HG03139 (cell line): Measurements from ENCODE around the gene PXT1.
"Not testable (repeated sequence)": the region's sequence is repeated elsewhere in the genome, so short reads cannot be mapped to it uniquely, and the experiment has no call there.

ENCODE experiments used
- ATAC-seq: cut with Tn5 transposase; IDR thresholded peaks from one replicate; pipeline ENCODE4 v1.9.1; 2021; ENCODE audit not compliant: unreplicated experiment

The PXT1 gene

DNA sequence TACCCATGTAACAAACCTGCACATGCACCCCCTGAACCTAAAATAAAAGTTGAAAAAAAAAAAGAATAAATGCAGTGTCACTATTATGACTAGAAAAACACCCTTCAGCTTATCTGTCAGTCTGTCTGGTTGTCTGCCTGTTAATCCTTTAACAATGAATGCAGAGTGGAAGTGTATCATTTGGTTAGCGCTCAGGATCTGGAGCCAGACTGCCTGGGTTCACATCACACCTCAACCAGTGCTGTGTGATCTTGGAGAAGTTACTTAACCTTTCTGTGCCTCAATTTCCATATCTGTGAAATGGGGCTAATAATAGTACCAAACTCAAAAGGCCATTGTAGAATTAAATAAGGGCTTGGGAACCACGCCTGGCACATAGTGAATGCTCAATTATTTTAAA lies 72.0 kb downstream of the PXT1 start:
- ATAC-seq = no peak

DNA sequence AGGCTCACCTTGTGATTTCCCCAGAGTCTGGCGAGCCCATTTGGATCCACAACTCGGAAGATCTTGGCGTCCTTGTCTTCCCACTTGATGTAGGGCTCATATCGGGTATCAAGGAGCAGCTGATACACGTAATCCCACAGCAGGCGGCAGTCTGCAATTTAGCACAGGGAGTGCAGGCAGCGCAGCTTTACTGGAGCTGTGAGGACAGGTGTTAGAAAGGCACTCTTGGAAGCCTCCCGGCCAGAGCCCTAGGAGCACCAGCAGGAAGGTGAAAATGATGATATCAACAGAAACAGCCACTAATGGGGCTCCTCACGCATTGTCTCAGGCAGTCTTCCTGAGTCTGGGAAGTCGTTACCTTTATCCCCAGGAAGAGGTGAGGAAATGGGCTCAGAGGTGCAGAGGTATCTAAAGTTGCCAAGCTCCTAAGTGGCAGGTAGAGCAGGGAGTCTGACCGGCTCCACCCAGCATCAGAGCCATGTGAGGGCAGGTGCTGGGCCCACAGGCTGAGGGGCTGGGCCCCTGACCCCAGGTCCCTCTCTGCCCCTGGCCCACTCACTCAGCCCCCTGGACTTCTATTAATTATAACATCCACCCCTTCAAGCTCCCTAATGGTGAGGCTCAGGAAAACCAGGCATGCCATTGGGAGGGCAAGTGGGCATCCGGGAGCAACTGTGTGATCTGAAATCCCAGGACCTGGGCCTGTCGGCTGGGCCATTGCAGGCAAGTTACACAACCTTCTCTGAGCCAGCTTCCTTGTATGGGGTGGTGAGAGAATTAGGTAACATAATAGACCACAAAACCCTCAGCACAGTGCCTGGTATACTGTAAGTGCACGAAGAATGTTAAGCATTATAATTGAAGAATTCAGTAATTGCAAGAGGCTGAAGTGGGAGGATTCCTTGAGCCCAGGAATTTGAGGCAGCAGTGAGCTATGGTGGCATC lies 73.5 kb downstream of the PXT1 start:
- no peak for ATAC-seq

DNA sequence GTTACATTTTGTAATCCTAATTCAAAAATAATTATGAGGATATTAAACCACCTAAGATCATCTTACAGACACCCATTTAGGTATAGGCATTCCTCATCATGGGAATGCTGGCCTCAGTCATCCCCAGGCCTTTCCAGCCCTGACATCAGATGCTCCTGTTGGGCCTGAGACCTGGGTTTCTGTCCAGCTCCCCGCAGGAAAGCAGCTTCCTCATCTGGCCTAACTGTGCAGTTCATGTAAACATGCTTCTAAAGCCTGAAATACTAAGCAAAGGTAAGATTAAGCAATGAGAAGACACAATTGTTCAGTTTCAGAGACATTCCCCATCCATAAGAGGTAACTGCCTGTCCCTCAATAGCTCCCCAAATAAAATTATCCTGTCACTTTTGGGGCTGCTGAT lies 74.2 kb downstream of the PXT1 start:
- ATAC-seq = no peak

DNA sequence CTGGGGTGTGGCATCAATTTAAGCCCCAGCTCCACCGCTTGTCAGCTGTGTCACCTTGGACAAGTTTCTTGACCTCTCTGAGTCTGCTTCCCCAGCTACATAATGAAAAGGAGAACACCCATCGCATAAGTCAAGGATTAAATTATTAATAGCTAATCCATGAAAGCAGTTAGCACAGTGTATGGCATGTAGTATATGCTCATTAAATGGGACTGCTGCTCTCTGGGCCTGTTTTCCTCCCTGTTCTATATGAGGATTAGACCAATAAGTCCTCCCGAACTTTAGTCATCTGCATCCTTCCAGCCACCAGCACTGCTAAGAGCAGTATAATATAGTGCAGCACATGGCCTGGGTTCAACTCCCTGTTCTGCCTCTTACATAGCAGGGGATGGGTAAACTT lies 74.9 kb downstream of the PXT1 start:
- ATAC-seq = no peak

DNA sequence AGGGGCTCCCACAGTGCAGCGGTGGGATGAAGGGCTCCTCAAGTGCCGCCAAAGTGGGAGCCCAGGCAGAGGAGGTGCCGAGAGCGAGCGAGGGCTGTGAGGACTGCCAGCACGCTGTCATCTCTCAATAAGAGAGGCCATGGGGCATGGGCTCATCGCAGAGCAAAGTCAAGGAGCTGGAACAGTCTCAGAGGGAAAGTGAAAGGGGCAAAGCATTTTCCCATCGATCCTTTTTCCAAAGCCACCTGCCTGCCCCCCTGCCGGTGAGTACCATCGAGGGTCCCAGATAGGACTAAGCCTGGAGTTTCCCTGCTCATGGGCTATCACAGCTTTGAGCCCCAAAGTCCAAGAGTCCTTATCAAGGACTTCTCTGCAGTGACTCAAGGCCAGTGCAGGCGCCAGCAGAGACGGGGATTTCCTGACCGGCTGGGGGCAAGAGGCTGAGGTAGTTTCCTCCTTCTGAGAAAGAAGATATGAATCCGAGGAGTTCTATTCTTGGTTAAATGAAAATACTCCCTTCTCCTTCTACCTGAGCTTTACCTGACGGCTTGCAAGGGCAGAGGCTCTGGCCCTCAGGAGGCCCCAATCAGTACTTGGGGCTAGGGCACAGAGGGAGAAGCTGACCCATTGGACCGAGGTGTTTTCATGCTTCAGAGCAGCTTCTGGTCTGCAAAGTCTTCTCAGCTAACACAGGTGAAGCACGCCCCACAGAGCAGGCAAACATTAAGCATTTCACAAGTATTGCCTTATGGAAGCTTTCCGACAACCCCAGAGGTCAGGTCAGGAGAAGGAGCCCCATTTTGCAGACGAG lies 77.8 kb downstream of the PXT1 start:
- ATAC-seq = no peak

DNA sequence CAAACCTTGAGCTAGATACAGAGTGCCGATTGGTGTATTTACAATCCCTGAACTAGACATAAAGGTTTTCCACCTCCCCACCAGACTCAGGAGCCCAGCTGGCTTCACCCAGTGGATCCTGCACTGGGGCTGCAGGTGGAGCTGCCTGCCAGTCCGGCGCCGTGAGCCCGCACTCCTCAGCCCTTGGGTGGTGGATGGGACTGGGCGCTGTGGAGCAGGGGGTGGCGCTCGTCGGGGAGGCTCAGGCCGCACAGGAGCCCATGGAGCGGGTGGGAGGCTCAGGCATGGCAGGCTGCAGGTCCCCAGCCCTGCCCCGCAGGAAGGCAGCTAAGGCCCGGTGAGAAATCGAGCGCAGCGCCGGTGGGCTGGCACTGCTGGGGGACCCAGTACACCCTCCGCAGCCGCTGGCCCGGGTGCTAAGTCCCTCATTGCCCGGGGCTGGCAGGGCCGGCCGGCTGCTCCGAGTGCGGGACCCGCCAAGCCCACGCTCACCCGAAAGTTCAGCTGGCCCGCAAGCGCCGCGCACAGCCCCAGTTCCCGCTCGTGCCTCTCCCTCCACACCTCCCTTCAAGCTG lies 78.5 kb downstream of the PXT1 start:
- not testable (repeated sequence) for ATAC-seq

DNA sequence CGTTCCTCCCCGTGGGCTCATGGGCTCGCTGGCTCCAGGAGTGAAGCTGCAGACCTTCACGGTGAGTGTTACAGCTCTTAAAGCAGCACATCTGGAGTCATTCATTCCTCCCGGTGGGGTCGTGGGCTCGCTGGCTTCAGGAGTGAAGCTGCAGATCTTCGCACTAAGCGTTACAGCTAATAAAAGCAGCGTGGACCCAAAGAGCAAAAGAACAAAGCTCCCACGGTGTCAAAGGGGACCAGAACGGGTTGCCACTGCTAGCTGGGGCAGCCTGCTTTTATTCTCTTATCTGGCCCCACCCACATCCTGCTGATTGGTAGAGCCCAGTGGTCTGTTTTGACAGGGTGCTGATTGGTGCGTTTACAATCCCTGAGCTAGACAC lies 79.3 kb downstream of the PXT1 start:
- not testable (repeated sequence) for ATAC-seq

DNA sequence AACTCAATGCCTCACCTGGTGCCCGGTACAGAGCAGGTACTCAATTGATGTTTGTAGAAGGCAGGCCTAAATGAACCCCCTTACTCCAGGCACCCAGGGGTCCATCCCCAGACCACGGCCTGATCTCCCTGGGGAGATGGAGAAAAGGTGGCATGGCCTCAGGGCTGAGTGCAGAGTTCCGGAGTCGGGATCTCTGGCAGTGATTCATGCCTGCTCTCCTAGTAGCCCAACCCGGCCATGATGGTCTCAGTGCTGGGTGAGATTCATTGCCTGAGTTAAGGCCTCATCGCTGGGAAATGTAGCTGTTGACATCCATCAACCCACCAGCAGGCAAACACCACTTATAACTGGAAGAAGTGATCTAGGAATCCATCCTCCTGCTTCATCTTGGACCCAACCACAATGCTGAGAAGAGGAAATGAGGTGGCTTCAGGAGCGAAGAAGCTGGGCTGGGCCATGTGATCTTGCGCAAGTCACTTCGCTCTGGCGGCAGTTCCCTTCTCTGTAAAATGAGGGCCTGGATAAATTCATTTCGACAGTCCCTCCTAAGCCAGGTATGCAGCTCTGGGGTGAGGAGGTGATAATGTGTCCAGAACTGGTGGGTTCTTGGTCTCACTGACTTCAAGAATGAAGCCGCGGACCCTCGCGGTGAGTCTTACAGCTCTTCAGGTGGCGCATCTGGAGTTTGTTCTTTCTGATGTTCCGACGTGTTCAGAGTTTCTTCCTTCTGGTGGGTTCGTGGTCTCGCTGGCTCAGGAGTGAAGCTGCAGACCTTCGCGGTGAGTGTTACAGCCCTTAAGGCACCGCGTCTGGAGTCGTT lies 79.9 kb downstream of the PXT1 start:
- no peak for ATAC-seq

DNA sequence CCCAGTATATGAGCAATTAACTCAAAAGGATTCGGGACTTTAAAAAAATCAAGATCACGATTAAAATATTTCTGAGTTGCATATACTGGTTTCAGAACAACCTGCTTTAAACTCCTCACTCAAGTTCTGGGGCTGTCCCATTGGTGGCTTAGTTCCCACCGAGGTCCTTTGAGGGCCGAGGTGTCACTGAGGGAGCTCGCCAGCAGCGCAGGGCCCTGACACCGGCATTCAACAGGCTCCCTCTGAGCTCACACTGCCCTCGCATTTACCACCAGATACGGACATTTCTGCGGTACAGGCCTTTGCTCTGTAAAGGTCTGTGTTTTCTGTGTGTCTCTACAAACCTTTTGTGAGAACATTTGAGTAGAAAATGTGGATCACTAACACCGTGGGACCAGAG lies 81.6 kb downstream of the PXT1 start:
- no peak for ATAC-seq

DNA sequence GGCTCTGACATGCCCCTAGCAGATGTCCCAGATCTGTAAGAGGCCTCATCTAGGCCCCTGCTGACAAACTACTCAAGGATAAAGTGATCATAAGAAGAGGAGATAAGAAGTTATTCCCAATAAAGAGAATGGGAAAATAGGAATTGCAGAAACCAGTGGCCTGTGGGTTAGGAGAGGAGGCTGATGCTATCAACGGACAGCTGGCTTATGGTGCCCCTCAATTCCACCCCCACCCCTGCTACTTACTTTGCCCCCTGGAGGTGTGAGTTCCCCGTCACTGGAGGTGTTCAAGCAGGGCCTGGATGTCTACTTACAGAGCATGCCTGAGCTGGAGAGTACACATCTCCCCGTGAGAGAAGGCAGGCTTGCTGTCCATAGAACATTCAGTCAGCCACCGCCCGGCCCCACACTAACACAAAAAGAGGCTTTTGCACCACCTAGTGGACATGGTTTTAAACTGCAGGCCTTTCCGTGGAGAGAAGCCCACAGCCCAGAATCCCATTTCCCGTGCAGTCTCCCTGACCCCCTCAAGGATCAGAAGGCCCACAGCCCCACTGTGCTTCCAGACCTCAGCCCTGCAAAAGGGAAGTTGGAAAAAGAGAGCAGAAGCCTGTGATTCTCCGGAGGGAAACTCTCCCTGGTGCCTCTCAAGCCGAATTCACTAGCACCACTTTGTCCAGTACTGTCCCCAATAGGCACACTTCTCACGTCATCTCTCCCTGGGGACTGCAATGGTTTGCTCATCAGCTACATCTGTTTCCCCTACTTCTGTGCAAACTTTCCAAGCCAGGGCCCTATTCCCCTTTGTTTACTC lies 82.2 kb downstream of the PXT1 start:
- no peak for ATAC-seq

DNA sequence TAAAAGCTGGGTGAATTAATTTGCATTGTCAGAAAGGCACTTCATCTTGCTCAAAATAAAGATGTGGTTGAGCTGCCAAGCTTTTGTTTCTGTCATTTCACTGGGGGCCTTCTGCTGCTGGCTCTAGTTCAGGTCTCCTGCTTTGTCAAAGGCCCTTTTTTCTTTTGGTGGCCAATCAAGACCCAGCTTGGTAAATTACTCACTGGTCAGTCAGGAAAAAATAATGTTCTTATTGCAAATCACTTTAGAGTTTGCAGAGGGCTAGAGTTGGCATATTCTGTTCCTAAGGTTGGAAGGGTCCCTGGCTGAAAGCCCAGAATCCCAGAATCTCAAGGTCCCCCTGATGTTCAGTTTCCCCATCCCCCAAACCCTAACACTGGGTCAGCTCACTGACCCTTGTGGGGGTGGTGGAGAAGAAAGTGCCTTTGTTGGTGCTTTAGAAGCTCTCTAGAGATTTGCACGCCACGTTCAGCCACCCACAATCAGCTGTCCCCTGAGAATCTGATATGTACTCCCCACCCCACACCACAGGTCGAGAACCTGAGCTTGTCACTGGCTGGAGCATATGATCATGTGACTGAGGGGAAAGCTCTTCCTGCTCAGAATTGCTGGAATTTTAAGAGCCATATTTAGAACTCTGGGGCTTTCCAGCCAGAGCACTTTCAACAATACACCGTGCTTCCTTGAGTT lies 84.3 kb downstream of the PXT1 start:
- ATAC-seq = no peak

DNA sequence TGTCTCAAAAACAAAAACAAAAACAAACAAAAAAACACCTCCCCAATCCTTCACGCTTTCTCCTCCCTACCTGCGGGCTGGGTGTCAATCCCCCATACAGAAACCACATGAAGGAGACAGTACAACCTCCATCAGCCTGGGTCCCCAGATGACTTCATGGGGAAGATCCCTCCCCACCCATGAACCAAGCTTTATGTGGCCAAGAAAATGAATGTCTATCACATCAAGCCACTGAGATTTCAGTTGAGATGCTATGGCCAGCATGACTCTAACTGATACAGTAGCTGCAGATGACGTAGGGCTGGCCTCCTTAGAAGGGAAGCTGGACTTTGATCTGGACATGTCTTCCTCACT lies 84.8 kb downstream of the PXT1 start:
- no peak for ATAC-seq

DNA sequence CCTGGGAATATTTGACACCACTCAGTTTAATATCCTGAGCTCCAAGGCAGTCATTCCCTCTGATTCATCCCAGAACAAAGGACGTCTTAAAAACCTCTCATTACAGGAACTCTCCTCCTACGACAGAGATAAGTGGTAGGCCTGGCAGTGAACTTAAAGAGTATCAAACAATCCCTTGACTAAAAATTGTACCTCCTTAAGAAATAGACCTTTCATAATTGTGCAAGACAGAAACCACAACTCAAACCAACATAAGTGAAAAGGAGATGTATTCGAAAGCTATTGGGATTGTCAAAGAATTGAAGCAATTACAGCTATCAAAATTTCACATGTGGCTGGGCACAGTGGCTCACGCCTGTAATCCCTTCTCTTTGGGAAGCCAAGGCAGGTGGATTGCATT lies 86.8 kb downstream of the PXT1 start:
- ATAC-seq = no peak

DNA sequence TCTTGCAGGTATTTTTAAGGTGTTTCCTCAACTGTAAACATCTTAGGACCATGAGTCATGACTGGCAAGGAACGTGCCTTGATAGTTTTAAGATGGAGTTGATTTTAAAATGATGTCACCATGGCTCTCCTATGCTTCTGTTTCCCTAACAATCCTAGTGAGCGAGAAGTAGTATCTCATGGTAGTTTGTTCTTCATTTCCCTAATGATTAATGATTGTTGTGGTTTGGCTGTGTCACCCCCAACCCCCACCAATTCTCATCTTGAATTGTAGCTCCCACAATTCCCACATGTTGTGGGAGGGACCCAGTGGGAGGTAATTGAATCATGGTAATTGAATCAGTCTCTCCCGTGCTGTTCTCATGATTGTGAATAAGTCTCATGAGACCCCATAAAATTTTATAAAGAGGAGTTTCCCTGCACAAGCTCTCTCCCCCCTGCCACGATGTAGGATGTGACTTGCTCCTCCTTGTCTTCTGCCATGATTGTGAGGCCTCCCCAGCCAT lies 89.2 kb downstream of the PXT1 start:
- no peak for ATAC-seq

DNA sequence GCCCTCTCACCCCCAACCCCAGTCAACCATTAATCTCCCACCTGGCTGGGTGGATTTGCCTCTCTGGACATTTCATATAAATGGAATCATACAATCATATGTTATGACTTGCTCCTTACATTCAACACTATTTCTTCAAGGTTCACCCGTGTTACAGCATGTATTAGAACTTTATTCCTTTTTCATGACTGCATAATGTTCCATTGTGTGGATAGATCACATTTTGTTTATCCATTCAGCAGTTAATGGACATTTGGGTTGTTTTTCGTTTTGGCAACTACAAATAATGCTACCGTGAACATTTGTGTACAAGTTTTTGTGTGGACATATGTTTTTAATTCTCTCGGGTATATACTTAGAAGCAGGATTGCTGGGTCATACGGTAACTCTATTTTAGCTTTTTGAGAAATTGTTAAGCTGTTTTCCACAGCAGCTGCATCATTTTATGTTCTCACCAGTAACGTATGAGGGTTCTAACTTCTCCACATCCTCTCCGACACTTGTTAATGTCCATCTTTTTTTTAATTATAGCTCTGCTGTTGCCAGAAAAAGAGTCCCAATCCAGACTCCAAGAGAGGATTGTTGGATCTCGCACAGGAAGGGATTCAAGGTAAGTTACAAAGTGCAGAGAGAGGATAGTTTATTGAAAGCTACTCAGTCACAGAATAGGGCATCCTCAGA lies 90.0 kb downstream of the PXT1 start:
- ATAC-seq = no peak

DNA sequence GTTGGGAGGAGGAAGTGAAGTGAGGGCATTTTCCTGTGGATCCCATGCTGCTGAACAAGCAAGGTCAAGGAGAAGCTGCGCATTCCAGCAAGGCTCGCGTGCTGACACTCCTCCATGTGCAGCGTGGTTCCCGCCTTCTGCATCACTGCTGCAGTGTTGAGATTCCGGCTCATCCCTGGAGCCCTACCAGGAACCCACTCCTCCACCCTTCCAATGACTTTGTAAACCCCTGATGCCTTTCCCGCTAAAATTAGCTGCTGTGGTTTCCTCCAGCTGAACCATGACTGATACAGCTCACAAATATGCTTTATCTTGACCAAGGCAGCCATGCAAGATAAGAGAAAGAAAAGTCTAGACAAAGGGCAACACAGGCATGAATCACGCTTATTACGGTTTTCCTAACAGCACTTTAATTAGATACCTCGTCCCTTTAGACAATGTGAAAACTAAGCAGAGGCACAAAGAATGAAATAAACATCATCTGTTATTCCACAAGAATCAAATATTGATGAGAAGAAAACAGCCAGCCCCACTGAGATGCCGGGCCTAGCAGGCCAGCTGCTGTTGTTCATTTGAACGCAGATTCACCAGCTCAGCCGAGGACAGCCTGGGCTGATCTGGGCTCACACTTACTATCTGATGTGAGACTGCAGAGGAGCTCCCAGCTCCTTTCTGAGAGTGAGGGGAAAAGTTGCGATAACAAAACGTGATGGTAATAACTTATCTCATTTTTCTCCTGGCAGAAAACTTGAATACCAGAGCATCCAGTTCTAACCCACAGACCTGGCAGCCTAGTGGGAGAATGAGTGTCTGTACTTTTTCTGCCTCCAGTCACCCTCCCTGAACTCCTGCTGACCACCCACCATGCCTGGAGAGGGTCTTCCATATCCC lies 91.7 kb downstream of the PXT1 start:
- no peak for ATAC-seq

DNA sequence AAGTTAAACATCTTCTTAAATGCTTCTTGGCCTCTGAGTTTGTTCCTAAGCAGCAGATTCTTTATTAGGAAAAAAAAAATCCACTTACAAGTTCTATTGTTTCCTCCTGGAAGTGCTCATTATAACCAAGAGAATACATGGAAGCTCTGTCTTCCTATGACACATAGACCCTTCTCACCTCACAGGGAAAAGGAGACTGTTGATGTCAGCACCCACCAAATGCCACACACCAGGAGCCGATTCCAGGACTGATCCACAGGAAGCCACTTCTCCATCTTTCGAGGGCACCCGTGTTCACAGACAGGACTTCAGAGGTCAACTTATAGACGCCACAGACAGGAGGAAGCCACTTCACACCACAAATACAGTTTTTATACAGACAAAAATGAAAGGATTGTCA lies 92.6 kb downstream of the PXT1 start:
- no peak for ATAC-seq

DNA sequence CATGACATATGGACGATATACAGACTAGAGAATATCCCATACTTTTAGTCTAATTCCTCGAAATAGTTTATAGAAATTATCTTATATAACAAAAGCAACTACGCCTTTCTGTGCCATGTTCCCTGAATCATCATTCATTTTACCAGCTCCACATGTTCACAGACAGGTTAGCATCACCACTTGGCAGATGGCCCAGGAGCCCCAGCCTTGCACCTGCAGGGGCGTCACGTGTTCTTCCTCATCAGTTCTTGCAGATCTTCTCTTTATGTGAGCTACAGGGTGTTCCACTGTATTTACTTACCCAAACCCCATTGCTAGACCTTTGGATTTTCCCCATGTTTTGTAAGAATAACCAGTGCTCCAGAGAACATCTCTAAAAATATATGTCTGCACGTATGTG lies 93.4 kb downstream of the PXT1 start:
- ATAC-seq = no peak
